Astrocyte of the hippocampus (primary cell): ENCODE measurements around the gene ATP7A.
"Not testable (repeated sequence)": the region's sequence is repeated elsewhere in the genome, so short reads cannot be mapped to it uniquely, and the experiment has no call there.

Experiments used
- DNase-seq: peaks from one replicate; pipeline ENCODE4 v3.0.0; 2011; ENCODE audit warnings: low read depth, low spot score

The ATP7A gene

DNA sequence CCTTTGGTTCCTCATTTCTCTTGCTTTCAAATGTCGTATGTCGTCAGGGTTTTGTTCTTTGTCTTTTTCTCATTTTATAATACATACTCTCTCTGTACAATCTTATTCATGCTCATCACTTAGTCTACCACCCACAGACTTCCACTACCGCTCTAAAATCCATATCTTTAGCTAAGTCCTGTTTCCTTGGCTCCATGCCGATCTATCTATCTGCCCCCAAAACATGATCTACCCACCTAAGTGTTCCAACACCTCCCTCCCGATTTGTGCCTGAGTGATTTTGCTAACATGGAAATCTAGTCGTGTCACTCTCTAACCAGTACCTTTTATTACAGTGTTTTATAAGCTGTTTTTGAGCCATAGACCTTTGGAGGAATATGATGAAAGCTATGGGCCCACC, 124.6 kb downstream of the ATP7A start:
- no peak for DNase-seq

DNA sequence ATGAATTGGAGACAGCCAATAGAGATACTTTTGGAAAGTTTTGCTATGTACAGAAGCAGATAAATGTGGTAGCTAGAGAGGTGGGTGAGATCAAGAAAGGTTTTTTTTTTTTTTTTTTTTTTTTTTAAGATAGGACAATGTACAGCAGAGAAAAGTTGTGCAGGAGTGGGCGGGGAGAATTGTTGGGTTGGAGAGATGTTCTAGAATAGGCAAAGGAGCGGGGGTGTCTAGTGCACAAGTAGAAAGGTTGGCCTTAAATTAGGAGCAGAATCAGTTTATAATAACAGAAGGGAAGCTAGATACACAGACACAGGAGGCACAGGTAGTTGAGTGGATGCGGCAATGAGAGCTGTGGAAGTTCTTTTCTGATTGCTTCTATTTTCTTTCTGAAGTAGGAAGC, 127.4 kb downstream of the ATP7A start:
- no peak for DNase-seq

DNA sequence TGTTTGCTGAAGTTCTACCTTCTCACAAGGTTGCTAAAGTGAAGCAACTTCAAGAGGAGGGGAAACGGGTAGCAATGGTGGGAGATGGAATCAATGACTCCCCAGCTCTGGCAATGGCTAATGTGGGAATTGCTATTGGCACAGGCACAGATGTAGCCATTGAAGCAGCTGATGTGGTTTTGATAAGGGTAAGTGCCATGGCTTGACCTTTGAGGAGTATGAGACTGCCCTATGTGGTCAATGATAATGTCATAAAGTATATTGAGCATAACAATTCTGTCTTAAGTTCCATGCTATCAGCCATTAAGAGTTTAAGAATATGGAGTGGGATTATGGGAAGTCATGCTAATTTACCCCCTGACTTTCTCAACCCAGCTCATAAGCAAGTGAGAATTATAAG, 132.1 kb downstream of the ATP7A start:
- no peak for DNase-seq

DNA sequence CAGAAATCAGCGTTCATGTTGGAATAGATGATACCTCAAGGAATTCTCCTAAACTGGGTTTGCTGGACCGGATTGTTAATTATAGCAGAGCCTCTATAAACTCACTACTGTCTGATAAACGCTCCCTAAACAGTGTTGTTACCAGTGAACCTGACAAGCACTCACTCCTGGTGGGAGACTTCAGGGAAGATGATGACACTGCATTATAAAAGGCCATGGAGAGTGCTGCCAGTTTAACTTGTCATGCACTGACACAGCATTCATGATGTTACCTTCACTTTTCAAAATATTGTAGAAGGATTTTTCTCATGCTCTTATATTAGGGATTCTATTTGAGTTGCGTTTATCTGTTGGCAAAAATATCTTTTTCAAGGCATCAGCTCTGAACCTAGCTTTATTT, 135.9 kb downstream of the ATP7A start:
- no peak for DNase-seq

DNA sequence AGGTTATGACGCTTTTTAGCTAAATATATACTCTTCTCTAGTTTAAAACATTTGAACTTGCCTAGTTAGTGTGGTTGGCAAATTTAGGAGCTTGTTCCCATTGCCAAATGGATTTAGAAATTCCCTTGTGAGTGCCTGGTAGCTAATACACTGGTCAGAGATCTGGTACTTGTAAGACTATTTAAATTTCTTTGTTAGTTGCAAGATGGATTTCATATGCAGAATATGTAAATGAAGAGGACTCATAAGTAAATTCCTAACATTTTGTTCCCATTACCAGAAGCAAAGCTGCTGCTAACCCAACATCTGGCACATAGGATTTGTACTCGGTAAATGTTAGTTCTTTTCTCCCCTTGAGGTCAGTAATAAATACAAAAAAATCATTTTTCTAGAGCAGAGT, 137.6 kb downstream of the ATP7A start:
- no peak for DNase-seq

DNA sequence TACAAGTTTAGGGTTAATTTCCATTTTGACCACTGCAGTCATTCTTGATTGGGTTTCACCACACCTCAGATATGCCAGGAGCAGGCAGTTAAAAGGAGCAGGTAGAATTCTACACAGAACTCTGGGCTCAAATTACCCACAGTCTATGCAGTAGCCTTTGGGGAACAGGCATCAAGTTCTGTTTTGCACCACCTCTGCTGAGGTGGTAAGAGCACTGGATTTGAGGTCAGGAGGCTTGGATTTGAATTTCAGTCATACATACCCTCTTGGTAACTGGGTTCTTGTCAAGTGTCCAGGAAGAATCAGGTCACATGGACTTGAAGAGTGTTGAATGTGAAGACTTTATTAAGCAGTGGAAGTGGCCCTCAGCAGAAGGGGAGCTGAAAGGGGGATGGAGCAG, 153.2 kb downstream of the ATP7A start:
- no peak for DNase-seq

DNA sequence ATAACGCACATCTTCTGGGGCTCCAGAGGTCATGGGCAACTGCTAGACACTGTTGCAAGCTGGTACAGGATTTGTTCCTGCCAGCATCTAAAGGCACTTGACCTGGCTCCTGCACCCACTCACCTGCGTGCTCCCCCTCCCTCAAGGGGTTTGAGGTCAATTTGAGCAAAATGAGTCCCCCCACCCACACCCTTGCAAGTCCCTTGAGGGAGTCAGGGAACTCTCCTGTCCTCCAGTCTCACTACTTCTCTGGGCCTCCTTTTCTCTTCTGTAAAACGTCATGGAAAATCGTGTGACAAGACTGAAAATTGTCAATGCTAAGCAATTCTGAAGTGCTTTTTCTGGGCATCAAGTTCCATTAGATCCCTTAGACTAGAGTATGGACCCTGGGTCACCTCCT, 153.7 kb downstream of the ATP7A start:
- DNase-seq, result no peak

DNA sequence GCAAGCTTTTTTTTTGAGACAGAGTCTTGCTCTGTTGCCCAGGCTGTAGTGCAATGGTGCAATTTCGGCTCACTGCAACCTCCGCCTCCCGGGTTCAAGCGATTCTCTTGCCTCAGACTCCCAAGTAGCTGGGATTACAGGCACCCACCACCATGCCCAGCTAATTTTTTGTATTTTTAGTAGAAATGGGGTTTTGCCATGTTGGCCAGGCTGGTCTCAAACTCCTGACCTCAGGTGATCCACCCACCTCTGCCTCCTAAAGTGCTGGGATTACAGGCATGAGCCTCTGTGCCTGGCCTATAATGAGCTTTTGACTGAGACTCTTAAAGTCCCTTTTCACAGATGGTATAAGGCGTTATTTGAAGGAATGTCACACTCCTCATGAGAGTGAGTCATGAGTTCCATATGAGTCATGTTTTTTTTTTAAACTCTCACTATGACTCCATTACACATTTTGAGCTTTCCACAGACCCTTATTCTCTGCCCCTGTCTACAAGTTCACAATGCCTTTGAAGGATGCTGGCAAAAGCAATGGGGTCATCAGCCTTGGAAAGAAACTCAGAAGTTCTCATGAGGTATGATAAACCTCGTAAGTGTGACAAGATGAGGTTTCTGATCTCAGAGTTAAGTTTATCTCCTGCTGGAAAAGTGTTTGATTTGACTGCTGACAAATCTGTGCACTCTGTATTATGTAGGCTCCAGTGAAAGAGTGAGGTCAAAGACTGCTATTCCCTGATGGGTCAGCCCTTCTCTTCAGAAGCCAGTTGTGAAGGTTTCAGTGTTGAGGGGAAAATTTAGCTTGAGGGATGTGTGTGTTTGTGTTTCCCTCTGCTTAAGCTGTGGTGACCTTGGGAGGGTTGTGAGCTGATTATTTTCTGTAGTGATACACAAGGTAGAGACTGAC, 154.5 kb downstream of the ATP7A start:
- peak; percentile 66 for DNase-seq

DNA sequence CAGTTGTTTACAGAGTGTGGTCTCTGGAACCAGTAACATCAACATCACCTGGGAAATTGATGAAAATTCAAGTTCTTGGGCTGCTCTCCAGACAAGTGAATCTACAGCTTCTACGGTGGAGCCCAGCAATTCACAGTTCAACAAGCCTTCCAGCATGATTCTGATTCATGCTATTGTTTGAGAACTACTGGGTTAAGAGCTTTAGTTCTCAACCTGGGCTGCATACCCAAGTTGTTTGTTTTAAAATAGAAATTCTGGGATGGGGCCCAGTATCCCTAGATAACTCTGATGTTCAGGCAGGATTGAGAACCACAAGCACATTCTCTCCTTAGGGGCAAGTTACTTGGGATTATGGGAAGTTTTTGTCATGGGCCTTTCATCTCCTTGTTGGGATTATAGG, 155.6 kb downstream of the ATP7A start:
- DNase-seq, result peak; percentile 66

DNA sequence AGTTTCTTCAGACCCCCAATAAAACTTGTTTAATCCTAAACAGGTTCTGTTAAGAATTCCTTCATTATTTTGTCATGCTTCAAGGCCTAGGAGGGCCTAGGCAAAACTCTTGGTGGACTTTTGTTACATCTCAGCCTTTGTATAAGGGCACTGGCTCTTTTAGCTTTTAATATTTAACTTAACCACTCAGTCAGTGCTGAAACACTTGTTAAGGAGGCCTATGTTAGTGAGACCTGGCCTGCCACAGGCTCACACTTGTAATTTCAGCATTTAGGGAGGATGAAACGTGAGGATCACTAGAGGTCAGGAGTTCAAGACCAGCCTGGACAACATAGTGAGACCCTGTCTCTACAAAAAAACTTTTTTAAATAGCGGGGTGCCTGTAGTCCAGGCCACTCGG, 160.8 kb downstream of the ATP7A start:
- no peak for DNase-seq

DNA sequence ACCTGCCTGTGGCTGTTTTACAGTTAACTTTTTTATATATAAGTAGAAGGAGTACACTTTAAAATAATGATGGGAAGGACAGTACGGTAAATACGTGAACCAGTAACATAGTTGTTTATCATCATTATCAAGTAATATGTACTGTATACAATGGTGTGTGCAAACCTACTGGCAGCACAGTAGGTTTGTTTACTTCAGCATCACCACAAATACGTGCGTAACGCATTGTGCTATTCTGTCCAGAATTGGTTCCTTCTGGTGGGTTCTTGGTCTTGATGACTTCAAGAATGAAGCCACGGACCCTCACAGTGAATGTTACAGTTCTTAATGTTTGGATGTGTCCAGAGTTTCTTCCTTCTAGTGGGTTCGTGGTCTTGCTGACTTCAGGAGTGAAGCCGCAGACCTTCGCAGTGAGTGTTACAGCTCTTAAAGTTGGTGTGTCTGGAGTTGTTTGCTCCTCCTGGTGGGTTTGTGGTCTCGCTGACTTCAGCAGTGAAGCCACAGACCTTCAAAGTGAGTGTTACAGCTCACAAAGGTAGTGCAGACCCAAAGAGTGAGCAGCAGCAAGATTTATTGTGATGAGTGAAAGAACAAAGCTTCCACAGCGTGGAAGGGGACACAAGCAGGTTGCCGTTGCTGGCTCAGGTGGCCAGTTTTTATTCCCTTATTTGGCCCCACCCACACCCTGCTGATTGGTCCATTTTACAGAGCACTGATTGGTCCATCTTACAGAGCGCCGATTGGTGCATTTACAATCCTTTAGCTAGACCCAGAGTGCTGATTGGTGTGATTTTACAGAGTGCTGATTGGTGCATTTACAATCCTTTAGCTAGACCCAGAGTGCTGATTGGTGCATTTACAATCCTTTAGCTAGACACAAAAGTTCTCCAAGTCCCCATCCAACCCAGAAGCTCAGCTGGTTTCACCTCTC, 162.9 kb downstream of the ATP7A start:
- DNase-seq, result not testable (repeated sequence)

DNA sequence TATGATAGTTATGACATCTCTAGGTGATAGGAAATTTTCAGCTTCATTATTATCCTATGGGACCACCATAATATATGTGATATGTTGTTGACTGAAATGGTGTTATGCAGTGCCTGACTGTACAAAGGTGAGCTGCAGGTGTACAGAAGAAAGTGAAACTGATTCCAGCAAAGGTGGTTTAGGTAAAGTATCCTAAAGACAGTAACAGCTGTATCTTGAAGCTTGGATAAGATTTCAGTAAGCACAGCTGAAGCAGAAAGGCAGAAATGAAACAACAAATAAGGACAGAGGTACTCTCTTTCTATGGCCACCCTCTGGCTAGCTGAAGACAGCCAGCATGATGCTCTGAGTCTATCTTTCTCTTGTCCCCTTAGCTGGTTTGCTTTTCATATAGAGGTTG, 163.6 kb downstream of the ATP7A start:
- DNase-seq, result no peak

DNA sequence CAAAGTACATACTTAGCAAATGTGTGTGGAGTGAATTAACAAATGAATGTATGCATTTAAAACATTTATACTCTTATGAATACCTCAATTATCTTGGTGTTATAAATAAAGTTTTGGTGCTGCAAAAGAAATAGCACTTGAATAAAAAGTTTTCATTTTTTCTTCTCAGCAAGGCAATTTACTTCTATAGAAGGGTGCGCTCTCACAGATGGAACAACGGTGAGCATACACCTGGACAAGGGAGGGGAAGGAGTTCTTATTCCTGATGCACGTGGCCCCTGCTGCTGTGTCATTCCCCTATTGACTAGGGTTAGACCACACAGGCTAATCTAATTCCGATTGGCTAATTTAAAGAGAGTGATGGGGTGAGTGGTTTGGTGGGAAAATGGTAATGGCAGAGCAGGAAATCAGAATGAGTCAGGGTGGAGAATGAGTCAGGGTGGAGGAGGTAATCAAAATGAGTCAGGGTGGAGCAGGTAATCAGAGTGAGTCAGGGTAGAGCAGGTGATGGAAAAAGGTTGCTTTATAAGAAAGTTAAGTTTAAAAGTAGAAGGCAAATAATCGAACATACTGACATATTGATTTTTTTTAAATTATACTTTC, 165.4 kb downstream of the ATP7A start:
- no peak for DNase-seq

DNA sequence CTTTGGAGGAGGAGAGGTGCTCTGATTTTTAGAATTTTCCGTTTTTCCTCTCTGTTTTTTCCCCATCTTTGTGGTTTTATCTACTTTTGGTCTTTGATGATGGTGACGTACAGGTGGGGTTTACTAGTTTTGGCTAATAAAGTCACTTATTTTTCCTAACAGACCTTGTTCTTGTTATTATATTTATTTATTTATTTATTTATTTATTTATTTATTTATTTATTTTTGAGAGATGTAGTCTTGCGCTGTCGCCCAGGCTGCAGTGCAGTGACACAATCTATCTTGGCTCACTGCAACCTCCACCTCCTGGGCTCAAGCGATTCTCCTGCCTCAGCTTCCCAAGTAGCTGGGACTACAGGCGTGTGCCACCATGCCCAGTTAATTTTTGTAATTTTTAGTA, 170.9 kb downstream of the ATP7A start:
- not testable (repeated sequence) for DNase-seq

DNA sequence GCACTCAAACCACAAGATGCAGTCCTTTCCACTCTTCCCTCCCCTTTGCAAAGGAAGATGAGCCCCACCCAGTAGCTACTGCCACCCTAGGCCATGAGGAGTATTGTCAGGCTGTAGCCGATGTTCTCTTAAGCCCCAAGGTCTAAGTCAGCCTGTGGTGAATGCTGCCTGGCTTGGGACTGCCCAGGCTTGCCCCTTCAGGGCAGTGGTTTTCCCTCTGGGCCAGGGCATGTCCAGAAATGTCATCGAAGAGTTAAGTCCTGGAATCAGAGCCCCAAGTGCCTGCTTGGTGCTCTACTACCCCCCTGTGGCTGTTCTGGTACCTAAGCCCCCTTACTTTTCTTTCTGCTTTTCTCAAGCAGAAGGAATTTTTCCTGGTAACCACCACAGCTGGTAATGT, 181.8 kb downstream of the ATP7A start:
- peak; percentile 72 for DNase-seq

DNA sequence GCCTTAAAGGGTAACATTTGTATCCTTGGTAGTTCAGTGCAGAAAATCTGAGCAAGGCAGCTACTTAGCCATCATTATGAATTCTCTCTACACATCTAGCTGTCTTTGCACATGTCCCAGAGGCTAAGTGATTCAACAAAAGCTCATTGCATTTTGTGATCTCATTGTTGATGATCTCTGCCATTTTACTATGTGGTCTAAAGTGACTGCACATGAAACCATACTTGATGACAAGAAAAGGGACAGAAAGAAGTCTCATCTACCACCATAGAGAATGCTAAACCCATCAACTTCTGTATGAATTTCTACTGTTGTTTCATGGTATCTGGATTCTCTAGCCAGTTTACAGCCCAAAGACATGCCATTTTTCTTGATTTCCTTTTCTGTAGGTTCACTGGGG, 187.6 kb downstream of the ATP7A start:
- no peak for DNase-seq
